AG09319 (cell line): ENCODE measurements around the gene AKAP1.

ENCODE experiments used
- DNase-seq: peaks from one replicate; pipeline ENCODE4 v3.0.0-alpha.2; 2010; ENCODE audit warnings: low read depth; ENCODE audit errors: extremely low read depth
- CTCF ChIP-seq: IDR thresholded peaks from 2 replicates; pipeline ENCODE4 v1.5.1; 2011; ENCODE audit warnings: low read depth, mild to moderate bottlenecking, inconsistent platforms, low read length, moderate library complexity

AKAP1 gene

GRCh38 chr17:57067162-57067561 lies 17.9 kb upstream of the AKAP1 start:
- no peak for TF ChIP-seq CTCF
- no peak for DNase-seq

- DNase-seq, result no peak
- TF ChIP-seq CTCF, result no peak
These were observed 17.3 kb upstream of the AKAP1 start for GRCh38 chr17:57067781-57068180.

GRCh38 chr17:57068222-57068658 lies 16.8 kb upstream of the AKAP1 start:
- no peak for TF ChIP-seq CTCF
- no peak for DNase-seq

GRCh38 chr17:57068707-57069106 lies 16.3 kb upstream of the AKAP1 start:
- no peak for TF ChIP-seq CTCF
- no peak for DNase-seq

- DNase-seq, result no peak
These were observed 12.8 kb upstream of the AKAP1 start for GRCh38 chr17:57071991-57072944.

GRCh38 chr17:57073626-57074025 lies 11.4 kb upstream of the AKAP1 start:
- no peak for DNase-seq
- TF ChIP-seq CTCF, result no peak

More at GRCh38 chr17:57071991-57072944, 12.8 kb upstream of the AKAP1 start:
- TF ChIP-seq CTCF, result no peak

- no peak for TF ChIP-seq CTCF
- no peak for DNase-seq
These were observed 9.9 kb upstream of the AKAP1 start for GRCh38 chr17:57075193-57075592.
